Peyer's patch (tissue), 4 donors: ENCODE results near the gene ACOT7. TPM values are rescaled to one million over a fixed set of nuclear protein-coding genes. Genes with fewer than 3 reads are reported as not detected.

Experiments used
- DNase-seq, 3 donors: peaks; one replicate each; pipeline ENCODE4 v3.0.0-alpha.2; 2017 to 2019
- H3K27ac ChIP-seq, 4 donors: fragments of 200-600 bp; sonication (generic); one replicate each; pipeline ENCODE4 v1.5.1; 2016 to 2019
- H3K27me3 ChIP-seq, 2 donors: fragments of 200-600 bp; sonication (generic); one replicate each; pipeline ENCODE4 v1.5.1; 2019
- H3K36me3 ChIP-seq, 3 donors: fragments of 200-600 bp; sonication (generic); one replicate each; pipeline ENCODE4 v1.5.1; 2016 to 2019
- H3K4me1 ChIP-seq, 4 donors: fragments of 200-600 bp; sonication (generic); one replicate each; pipeline ENCODE4 v1.5.1; 2016 to 2019
- H3K4me3 ChIP-seq, 4 donors: fragments of 200-600 bp; sonication (generic); 1 replicate in 3 of 4; 2 replicates in 1 of 4; pipeline ENCODE4 v1.5.1; 2016 to 2019; ENCODE audit warnings: mild to moderate bottlenecking in 1 of 4
- H3K9me3 ChIP-seq, 4 donors: fragments of 200-600 bp; sonication (generic); one replicate each; pipeline ENCODE4 v1.5.1; 2016 to 2019; ENCODE audit warnings: mild to moderate bottlenecking in 1 of 4
- POLR2A ChIP-seq, 2 donors: fragments of 450-650 bp; IDR thresholded peaks; one replicate each; pipeline ENCODE4 v1.5.1; 2017; ENCODE audit warnings: antibody characterized with exemption in 2 of 2, mild to moderate bottlenecking in 2 of 2, moderate library complexity in 2 of 2
- total RNA-seq, 4 donors: library from RNA; depleted of rRNA; stranded (reverse); fragments of >200 nt; gene quantifications; one replicate each; pipeline ENCODE4 v1.1.0, GENCODE V29; 2016
- TF ChIP-seq, protein P1 (sequence below), 6 experiments: fragments of 450-650 bp in 4 of 6; fragments of 200-600 bp in 2 of 6; sonication (generic) in 1 of 6; IDR thresholded peaks; one replicate each; pipeline ENCODE4 v1.5.1; 2017 to 2019; ENCODE audit warnings: antibody characterized with exemption in 6 of 6, mild to moderate bottlenecking in 3 of 6, moderate library complexity in 1 of 6

Gene ACOT7
- total RNA-seq, 4 donors from 2014 or later: 38.4 to 93.2 (median 67.1) TPM

DNA sequence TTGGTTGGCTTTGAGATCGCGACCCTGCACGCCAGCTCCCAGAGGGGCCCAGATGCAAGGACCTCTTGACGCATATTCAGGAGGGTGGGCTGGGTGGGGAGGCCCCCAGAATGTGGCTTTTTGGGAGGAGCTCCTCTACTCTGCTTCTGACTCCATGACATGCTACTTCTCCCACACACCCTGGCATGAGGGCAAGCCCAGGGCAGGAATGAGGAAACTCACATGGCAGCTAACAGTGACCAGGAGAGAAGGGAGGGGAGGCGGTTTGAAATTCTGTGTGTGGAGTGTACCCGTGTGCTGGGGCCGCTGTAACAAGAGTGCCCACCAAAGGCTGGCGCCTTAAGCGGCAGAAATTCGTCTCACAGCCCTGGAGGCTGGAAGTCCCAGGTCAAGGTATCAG lies 71.4 kb downstream of the ACOT7 start:
- no peak for DNase-seq
- Histone ChIP-seq H3K27ac (no peak overlapping the region), H3K4me1 (no peaks in the 10 kb centered on the region), H3K27me3 (no peaks in the 10 kb centered on the region), H3K36me3 (peaks cover 0 to 22% (median 0%) of the 10 kb centered on the region in 3 donors), H3K4me3 (no peak overlapping the region), H3K9me3 (no peaks in the 10 kb centered on the region)
- no peak for TF ChIP-seq POLR2A (IDR thresholded peaks at IDR 0.05)

DNA sequence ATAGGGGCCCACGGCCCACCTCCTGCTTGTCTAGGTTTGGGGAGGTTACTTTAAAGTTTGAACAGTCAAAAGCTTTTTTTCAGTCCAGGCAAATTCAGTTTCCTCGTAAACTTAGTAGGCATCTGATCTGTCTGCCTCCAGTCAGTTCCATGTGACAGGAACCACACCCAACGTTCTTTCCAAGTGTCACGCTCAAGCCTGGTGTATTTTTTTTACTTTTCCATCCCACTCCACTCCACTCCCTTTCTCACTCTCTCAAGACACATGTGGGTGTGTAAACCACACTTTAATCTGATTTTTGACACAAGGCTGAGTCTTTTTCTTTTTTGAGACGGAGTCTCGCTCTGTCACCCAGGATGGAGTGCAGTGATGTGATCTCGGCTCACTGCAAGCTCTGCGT lies 72.4 kb downstream of the ACOT7 start:
- no peak for DNase-seq
- no peaks in the 10 kb centered on the region for H3K4me1 ChIP-seq
- H3K4me3 ChIP-seq: no peak overlapping the region
- H3K9me3 ChIP-seq: no peaks in the 10 kb centered on the region
- H3K27me3 ChIP-seq: no peaks in the 10 kb centered on the region
- peaks cover 0 to 18% (median 0%) of the 10 kb centered on the region in 3 donors for H3K36me3 ChIP-seq
- TF ChIP-seq POLR2A (IDR thresholded peaks at IDR 0.05): no peak
- TF ChIP-seq, protein P1, sequence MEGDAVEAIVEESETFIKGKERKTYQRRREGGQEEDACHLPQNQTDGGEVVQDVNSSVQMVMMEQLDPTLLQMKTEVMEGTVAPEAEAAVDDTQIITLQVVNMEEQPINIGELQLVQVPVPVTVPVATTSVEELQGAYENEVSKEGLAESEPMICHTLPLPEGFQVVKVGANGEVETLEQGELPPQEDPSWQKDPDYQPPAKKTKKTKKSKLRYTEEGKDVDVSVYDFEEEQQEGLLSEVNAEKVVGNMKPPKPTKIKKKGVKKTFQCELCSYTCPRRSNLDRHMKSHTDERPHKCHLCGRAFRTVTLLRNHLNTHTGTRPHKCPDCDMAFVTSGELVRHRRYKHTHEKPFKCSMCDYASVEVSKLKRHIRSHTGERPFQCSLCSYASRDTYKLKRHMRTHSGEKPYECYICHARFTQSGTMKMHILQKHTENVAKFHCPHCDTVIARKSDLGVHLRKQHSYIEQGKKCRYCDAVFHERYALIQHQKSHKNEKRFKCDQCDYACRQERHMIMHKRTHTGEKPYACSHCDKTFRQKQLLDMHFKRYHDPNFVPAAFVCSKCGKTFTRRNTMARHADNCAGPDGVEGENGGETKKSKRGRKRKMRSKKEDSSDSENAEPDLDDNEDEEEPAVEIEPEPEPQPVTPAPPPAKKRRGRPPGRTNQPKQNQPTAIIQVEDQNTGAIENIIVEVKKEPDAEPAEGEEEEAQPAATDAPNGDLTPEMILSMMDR (IDR thresholded peaks at IDR 0.05): no peak
- H3K27ac ChIP-seq: no peak overlapping the region

DNA sequence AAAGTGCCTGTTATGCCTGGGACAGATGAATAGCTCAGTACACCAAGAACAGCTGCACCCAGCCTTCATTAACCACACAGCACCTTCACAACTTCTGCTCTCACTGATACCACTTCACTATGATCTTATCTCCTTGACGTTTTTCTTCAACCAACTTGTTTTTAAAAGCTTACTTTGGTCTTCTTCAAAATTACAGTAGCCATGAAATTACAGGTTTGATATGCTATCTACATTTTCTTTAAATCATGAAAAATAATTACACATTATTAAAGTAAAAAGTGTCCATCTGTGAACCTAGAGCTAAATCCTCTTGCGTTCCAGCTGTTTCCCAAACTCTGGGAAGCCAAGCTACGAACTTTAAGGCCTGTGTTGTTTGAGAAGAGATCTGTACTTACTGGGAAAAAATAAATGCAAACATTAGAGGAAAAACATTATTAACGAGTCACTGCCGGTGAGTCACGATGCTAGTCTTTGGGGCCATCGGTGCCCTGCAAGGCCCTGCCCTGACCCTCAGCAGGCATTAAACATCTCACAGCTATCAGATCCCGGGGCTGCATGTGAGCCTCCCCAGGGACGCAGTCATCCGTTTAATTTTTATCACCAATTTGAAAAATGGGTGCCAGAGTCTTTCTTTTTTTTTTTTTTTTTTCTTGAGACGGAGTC lies 76.3 kb downstream of the ACOT7 start:
- no peak overlapping the region for H3K27ac ChIP-seq
- H3K4me1 ChIP-seq: no peaks in the 10 kb centered on the region
- no peaks in the 10 kb centered on the region for H3K27me3 ChIP-seq
- H3K36me3 ChIP-seq: peaks cover 0 to 28% (median 0%) of the 10 kb centered on the region in 3 donors
- no peak for TF ChIP-seq POLR2A (IDR thresholded peaks at IDR 0.05)
- TF ChIP-seq, protein P1 (IDR thresholded peaks at IDR 0.05): no peak
- DNase-seq: no peak
- no peaks in the 10 kb centered on the region for H3K9me3 ChIP-seq
- no peak overlapping the region for H3K4me3 ChIP-seq

DNA sequence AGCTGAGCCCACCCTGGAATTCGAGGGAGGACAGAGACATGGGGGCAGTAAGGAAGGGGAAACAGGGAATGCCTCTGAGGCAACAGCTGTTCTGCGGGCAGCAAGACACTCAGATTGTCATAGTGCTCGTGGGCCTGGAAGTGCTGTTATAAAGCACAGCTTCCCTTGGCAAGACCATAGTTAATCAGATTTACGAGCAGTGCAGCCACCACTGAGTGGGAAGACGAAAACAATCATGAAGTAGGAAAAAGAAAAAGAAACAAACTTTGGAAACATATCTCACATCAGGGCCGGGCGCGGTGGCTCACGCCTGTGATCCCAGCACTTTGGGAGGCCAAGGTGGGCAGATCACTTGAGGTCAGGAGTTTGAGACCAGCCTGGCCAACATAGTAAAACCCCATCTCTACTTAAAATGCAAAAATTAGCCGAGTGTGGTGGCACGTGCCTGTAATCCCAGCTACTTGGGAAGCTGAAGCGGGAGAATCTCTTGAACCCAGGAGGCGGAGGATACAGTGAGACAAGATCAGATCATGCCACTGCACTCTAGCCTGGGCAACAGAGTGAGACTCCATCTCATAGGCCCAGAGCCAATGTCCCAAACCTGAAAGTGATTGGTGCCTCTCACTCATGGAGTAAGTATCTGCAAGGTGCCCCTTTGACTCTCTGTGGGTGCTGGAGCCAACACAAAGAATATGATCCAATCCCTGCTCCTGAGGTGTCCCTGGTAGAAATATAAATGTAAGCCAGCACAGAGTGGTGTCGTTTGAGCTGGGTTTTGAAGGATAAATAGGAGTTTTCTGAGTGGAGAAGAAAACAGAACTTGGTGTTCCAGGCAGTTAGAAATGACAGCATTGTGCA lies 77.1 kb downstream of the ACOT7 start:
- Histone ChIP-seq H3K27me3 (no peaks in the 10 kb centered on the region), H3K4me1 (no peaks in the 10 kb centered on the region), H3K4me3 (no peak overlapping the region), H3K27ac (no peak overlapping the region), H3K36me3 (peaks cover 0 to 28% (median 0%) of the 10 kb centered on the region in 3 donors), H3K9me3 (no peaks in the 10 kb centered on the region)
- DNase-seq: no peak
- TF ChIP-seq POLR2A (IDR thresholded peaks at IDR 0.05): no peak
- TF ChIP-seq, protein P1 (IDR thresholded peaks at IDR 0.05): no peak

DNA sequence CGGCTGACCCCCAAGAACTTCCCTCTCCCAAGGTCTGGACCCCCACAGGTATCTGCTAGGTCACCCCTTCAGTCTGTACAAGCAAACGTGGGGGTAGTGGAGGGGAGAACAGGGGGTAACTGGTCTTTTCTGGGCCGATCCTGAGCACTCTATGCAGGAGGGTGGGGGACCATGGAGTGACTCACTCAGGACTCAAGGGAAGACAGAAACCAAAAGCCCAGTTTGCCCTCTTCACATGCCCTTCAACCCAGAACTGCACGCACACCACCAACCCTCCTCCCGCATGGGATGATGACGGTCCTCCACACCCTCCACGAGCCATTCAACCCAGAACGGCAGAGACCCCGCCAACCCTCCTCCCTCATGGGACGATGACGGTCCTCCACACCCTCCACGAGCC lies 79.1 kb downstream of the ACOT7 start:
- Histone ChIP-seq H3K4me1 (no peaks in the 10 kb centered on the region), H3K36me3 (peaks cover 0 to 28% (median 0%) of the 10 kb centered on the region in 3 donors), H3K4me3 (no peak overlapping the region), H3K27me3 (no peaks in the 10 kb centered on the region), H3K27ac (no peak overlapping the region), H3K9me3 (no peaks in the 10 kb centered on the region)
- no peak for DNase-seq
- TF ChIP-seq, protein P1 (IDR thresholded peaks at IDR 0.05): no peak
- no peak for TF ChIP-seq POLR2A (IDR thresholded peaks at IDR 0.05)
